T-cell (primary cell): ENCODE data around the gene SH2D1A. TPM values are rescaled to one million over a fixed set of nuclear protein-coding genes. Genes with fewer than 3 reads are reported as not detected.

Experiments
- ATAC-seq, 4 experiments: fragments of 200-7000 bp in 3 of 4; fragments of 150-1000 bp in 1 of 4; cut with Tn5 transposase; replicated peaks in 1 of 4; 1 replicate in 3 of 4; 2 replicates in 1 of 4; pipeline ENCODE4 v1.10.0; 2021; ENCODE audit warnings: moderate library complexity in 3 of 4, mild to moderate bottlenecking in 2 of 4, moderate number of reproducible peaks in 1 of 4
- CTCF ChIA-PET, 2 donors: fragments of 300-600 bp; sonication (Branson Sonifier 250); formaldehyde crosslinking; loops; one replicate each; lab custom pipeline; 2022; ENCODE audit warnings: antibody characterized with exemption in 2 of 2; lab: Charles Lee
- POLR2A ChIA-PET, 2 donors: fragments of 300-600 bp; sonication (Branson Sonifier 250); formaldehyde crosslinking; loops; one replicate each; lab custom pipeline; 2022; ENCODE audit warnings: antibody characterized with exemption in 2 of 2; lab: Charles Lee
- DNase-seq, 35 experiments: peaks; one replicate each; pipeline versions ENCODE4 v3.0.0 to v3.0.0-alpha.2; 2013 to 2023
- H3K27ac ChIP-seq: one replicate; pipeline ENCODE4 v1.5.1; 2013; ENCODE audit warnings: low read length
- H3K27me3 ChIP-seq, 2 experiments: replicated peaks in 1 of 2; 1 replicate in 1 of 2; 2 replicates in 1 of 2; pipeline versions ENCODE4 v1.6.1 to v1.7.0; 2013; ENCODE audit warnings: low read length in 1 of 2, mixed read lengths in 1 of 2; ENCODE audit not compliant: control insufficient read depth in 2 of 2, insufficient read depth in 2 of 2; ENCODE audit errors: extremely low read depth in 1 of 2
- H3K36me3 ChIP-seq, 2 donors: 1 replicate in 1 of 2; 2 replicates in 1 of 2; pipeline versions ENCODE4 v1.6.1 to v1.7.0; 2013; ENCODE audit warnings: low read length in 1 of 2; ENCODE audit not compliant: control insufficient read depth in 2 of 2, insufficient read depth in 1 of 2; ENCODE audit errors: extremely low read depth in 1 of 2
- H3K4me1 ChIP-seq, 2 experiments: 1 replicate in 1 of 2; 2 replicates in 1 of 2; pipeline versions ENCODE4 v1.6.1 to v1.7.0; 2013; ENCODE audit warnings: low read length in 2 of 2, mixed read lengths in 1 of 2; ENCODE audit not compliant: insufficient read depth in 2 of 2, control insufficient read depth in 1 of 2; ENCODE audit errors: extremely low read depth in 1 of 2
- H3K4me3 ChIP-seq, 2 donors: 1 replicate in 1 of 2; 2 replicates in 1 of 2; pipeline versions ENCODE4 v1.5.1 to v1.7.0; 2013; ENCODE audit warnings: mild to moderate bottlenecking in 2 of 2, low read length in 1 of 2, moderate library complexity in 1 of 2; ENCODE audit not compliant: control insufficient read depth in 1 of 2; ENCODE audit errors: extremely low read depth in 1 of 2
- H3K9me3 ChIP-seq: 2 replicates; pipeline ENCODE4 v1.7.0; 2013
- H3K27ac Mint-ChIP-seq, 2 donors: one replicate each; pipeline ENCODE4 v1.8.0; 2020 to 2021; ENCODE audit warnings: mild to moderate bottlenecking in 2 of 2, mixed read lengths in 2 of 2
- H3K27me3 Mint-ChIP-seq, 2 donors: one replicate each; pipeline ENCODE4 v1.8.0; 2021 to 2022; ENCODE audit warnings: mixed read lengths in 2 of 2
- H3K36me3 Mint-ChIP-seq: one replicate; pipeline ENCODE4 v1.8.0; 2021; ENCODE audit warnings: mixed read lengths
- H3K4me1 Mint-ChIP-seq, 3 donors: one replicate each; pipeline ENCODE4 v1.8.0; 2020 to 2022; ENCODE audit warnings: mixed read lengths in 3 of 3, mild to moderate bottlenecking in 1 of 3
- H3K4me3 Mint-ChIP-seq, 3 donors: one replicate each; pipeline ENCODE4 v1.8.0; 2020 to 2022; ENCODE audit warnings: mild to moderate bottlenecking in 3 of 3, mixed read lengths in 3 of 3, moderate library complexity in 3 of 3
- H3K9me3 Mint-ChIP-seq, 3 donors: one replicate each; pipeline ENCODE4 v1.8.0; 2020 to 2022; ENCODE audit warnings: mixed read lengths in 3 of 3
- WGBS: methylation state at CpG from one replicate; pipeline ENCODE4 v1.1.5; 2013; ENCODE audit warnings: missing lambda C conversion rate; ENCODE audit not compliant: insufficient coverage; 5-methylcytosine and 5-hydroxymethylcytosine counted together
- total RNA-seq, 35 experiments: library from RNA in 6 of 35; stranded (reverse) in 6 of 35; fragments of 120-200 nt in 1 of 35; gene quantifications; one replicate each; pipeline versions ENCODE4 v1.2.1 to v1.2.4 and lab custom pipeline; 2013 to 2026

SH2D1A gene
- total RNA-seq, 5 donors from 2014 or later (not counting 1 experiment from before 2014, with no cell fraction given) = 32.1 to 43.8 (median 39.0) TPM

GRCh38 chrX:124388562-124388961, 42.2 kb downstream of the SH2D1A start:
- peaks cover 6 to 21% (median 16%) of the 10 kb centered on the region in 3 donors for H3K4me1 Mint-ChIP-seq
- no peak overlapping the region for H3K4me3 Mint-ChIP-seq
- H3K27me3 ChIP-seq = no peaks in the 10 kb centered on the region
- peak; percentile 3 to 80 (median 39) for DNase-seq
- ChIA-PET POLR2A (no interaction called here), CTCF (interaction anchor here (1.0 to 1.3 kb wide), 2 partner anchors 10 to 170 kb away, joined by 3 read pairs; no protein-coding TSS in a partner anchor)
- no peaks in the 10 kb centered on the region for H3K9me3 Mint-ChIP-seq
- no peak overlapping the region for H3K4me3 ChIP-seq
- peaks cover 0 to 30% of the 10 kb centered on the region in 2 donors for H3K36me3 ChIP-seq
- no peak overlapping the region for H3K27ac Mint-ChIP-seq
- H3K36me3 Mint-ChIP-seq = peaks cover 15% of the 10 kb centered on the region
- peaks cover 0 to 11% of the 10 kb centered on the region in 2 donors for H3K27me3 Mint-ChIP-seq
- H3K4me1 ChIP-seq = peaks cover 0 to 20% of the 10 kb centered on the region in 2 experiments
- no peaks in the 10 kb centered on the region for H3K9me3 ChIP-seq
- no peak overlapping the region for H3K27ac ChIP-seq
- WGBS = no CpG with 5 or more reads among the region's 2 CpGs
- peak; percentile 45 to 68 (median 57) for ATAC-seq

GRCh38 chrX:124392794-124393193, 46.4 kb downstream of the SH2D1A start:
- DNase-seq (no peak), ATAC-seq (no peak)
- Mint-ChIP-seq H3K9me3 (no peaks in the 10 kb centered on the region), H3K27me3 (peaks cover 0 to 7% of the 10 kb centered on the region in 2 donors), H3K36me3 (no peaks in the 10 kb centered on the region), H3K27ac (no peak overlapping the region), H3K4me3 (no peak overlapping the region), H3K4me1 (peaks cover 34 to 40% (median 37%) of the 10 kb centered on the region in 3 donors)
- Histone ChIP-seq H3K27ac (no peak overlapping the region), H3K36me3 (peaks cover 0 to 9% of the 10 kb centered on the region in 2 donors), H3K4me1 (peaks cover 4 to 48% of the 10 kb centered on the region in 2 experiments), H3K9me3 (no peaks in the 10 kb centered on the region), H3K27me3 (no peaks in the 10 kb centered on the region), H3K4me3 (no peak overlapping the region)
- ChIA-PET CTCF (interaction anchor here in 1 of 2 donors (0.6 kb wide), 1 partner anchor 10 kb away, joined by 3 read pairs; no protein-coding TSS in a partner anchor), POLR2A (no interaction called here)
- no CpG with 5 or more reads among the region's 3 CpGs for WGBS

- ChIA-PET CTCF (interaction anchor here in 1 of 2 donors (0.6 kb wide), 1 partner anchor 10 kb away, joined by 3 read pairs; no protein-coding TSS in a partner anchor), POLR2A (interaction anchor here in 1 of 2 donors (0.7 kb wide), 1 partner anchor 440 kb away, joined by 3 read pairs; no protein-coding TSS in a partner anchor)
- peaks cover 34 to 38% (median 34%) of the 10 kb centered on the region in 3 donors for H3K4me1 Mint-ChIP-seq
- no peak overlapping the region for H3K4me3 Mint-ChIP-seq
- WGBS = no CpG with 5 or more reads among the region's 1 CpG
- H3K27ac Mint-ChIP-seq = no peak overlapping the region
- Histone ChIP-seq H3K36me3 (peaks cover 0 to 6% of the 10 kb centered on the region in 2 donors), H3K27me3 (no peaks in the 10 kb centered on the region), H3K9me3 (no peaks in the 10 kb centered on the region), H3K4me1 (peaks cover 4 to 50% of the 10 kb centered on the region in 2 experiments), H3K4me3 (no peak overlapping the region), H3K27ac (no peak overlapping the region)
- no peak for DNase-seq
- H3K36me3 Mint-ChIP-seq = no peaks in the 10 kb centered on the region
- H3K9me3 Mint-ChIP-seq = no peaks in the 10 kb centered on the region
- H3K27me3 Mint-ChIP-seq = peaks cover 0 to 5% of the 10 kb centered on the region in 2 donors
- no peak for ATAC-seq
Observed at GRCh38 chrX:124393238-124393637, 46.9 kb downstream of the SH2D1A start.

- no peak overlapping the region for H3K4me3 Mint-ChIP-seq
- Histone ChIP-seq H3K4me3 (no peak overlapping the region), H3K9me3 (no peaks in the 10 kb centered on the region), H3K27ac (no peak overlapping the region), H3K36me3 (peaks cover 0 to 5% of the 10 kb centered on the region in 2 donors), H3K27me3 (no peaks in the 10 kb centered on the region), H3K4me1 (peaks cover 4 to 51% of the 10 kb centered on the region in 2 experiments)
- ChIA-PET POLR2A (interaction anchor here in 1 of 2 donors (0.7 to 1.2 kb wide), 2 partner anchors 10 to 440 kb away, joined by 3 to 4 read pairs; no protein-coding TSS in a partner anchor), CTCF (interaction anchor here in 1 of 2 donors (0.6 kb wide), 1 partner anchor 10 kb away, joined by 3 read pairs; no protein-coding TSS in a partner anchor)
- ATAC-seq (no peak), DNase-seq (no peak)
- WGBS = no CpG with 5 or more reads among the region's 3 CpGs
- H3K9me3 Mint-ChIP-seq = no peaks in the 10 kb centered on the region
- peaks cover 0 to 4% of the 10 kb centered on the region in 2 donors for H3K27me3 Mint-ChIP-seq
- no peaks in the 10 kb centered on the region for H3K36me3 Mint-ChIP-seq
- H3K27ac Mint-ChIP-seq = no peak overlapping the region
- peaks cover 31 to 35% (median 34%) of the 10 kb centered on the region in 3 donors for H3K4me1 Mint-ChIP-seq
Observed at GRCh38 chrX:124393659-124394058, 47.3 kb downstream of the SH2D1A start.

- H3K4me3 ChIP-seq = no peak overlapping the region
- CTCF ChIA-PET = interaction anchor here in 1 of 2 donors (0.7 to 1.3 kb wide), 2 partner anchors 11 to 1022 kb away, joined by 3 to 8 read pairs; no protein-coding TSS in a partner anchor
- H3K27me3 Mint-ChIP-seq = peaks cover 0 to 4% of the 10 kb centered on the region in 2 donors
- no CpG with 5 or more reads among the region's 3 CpGs for WGBS
- DNase-seq = peak in 1 of 35 experiments; percentile 27
- peaks cover 0 to 5% of the 10 kb centered on the region in 2 donors for H3K36me3 ChIP-seq
- no peaks in the 10 kb centered on the region for H3K9me3 ChIP-seq
- no peaks in the 10 kb centered on the region for H3K27me3 ChIP-seq
- peak overlapping the region; percentile 59 to 84 for H3K27ac Mint-ChIP-seq
- H3K27ac ChIP-seq = peak overlapping the region; percentile 34
- H3K4me1 ChIP-seq = peaks cover 4 to 50% of the 10 kb centered on the region in 2 experiments
- no peaks in the 10 kb centered on the region for H3K9me3 Mint-ChIP-seq
- peak overlapping the region; percentile 23 to 66 (median 49) for H3K4me3 Mint-ChIP-seq
- POLR2A ChIA-PET = no interaction called here
- ATAC-seq = peak; percentile 34 to 85 (median 70)
- H3K36me3 Mint-ChIP-seq = no peaks in the 10 kb centered on the region
- H3K4me1 Mint-ChIP-seq = peaks cover 31 to 35% (median 34%) of the 10 kb centered on the region in 3 donors
Observed at GRCh38 chrX:124395145-124395880, 49.0 kb downstream of the SH2D1A start.

- H3K4me1 ChIP-seq = peaks cover 0 to 14% of the 10 kb centered on the region in 2 experiments
- no peak overlapping the region for H3K4me3 ChIP-seq
- peaks cover 0 to 14% of the 10 kb centered on the region in 2 donors for H3K27me3 Mint-ChIP-seq
- H3K27me3 ChIP-seq = no peaks in the 10 kb centered on the region
- peaks cover 10 to 15% (median 15%) of the 10 kb centered on the region in 3 donors for H3K4me1 Mint-ChIP-seq
- no peak overlapping the region for H3K27ac ChIP-seq
- H3K4me3 Mint-ChIP-seq = no peak overlapping the region
- no peaks in the 10 kb centered on the region for H3K9me3 ChIP-seq
- H3K36me3 ChIP-seq = no peaks in the 10 kb centered on the region
- DNase-seq = no peak
- no CpG with 5 or more reads among the region's 2 CpGs for WGBS
- ChIA-PET CTCF (interaction anchor here in 1 of 2 donors (0.6 to 0.7 kb wide), 2 partner anchors 11 to 142 kb away, joined by 4 to 6 read pairs; no protein-coding TSS in a partner anchor), POLR2A (no interaction called here)
- no peaks in the 10 kb centered on the region for H3K9me3 Mint-ChIP-seq
- no peak overlapping the region for H3K27ac Mint-ChIP-seq
- H3K36me3 Mint-ChIP-seq = no peaks in the 10 kb centered on the region
- ATAC-seq = no peak
Observed at GRCh38 chrX:124401696-124402095, 55.3 kb downstream of the SH2D1A start.
